HG02885 (cell line): ENCODE data around the gene SCUBE3.

Experiments
- ATAC-seq: cut with Tn5 transposase; IDR thresholded peaks from one replicate; pipeline ENCODE4 v1.9.1; 2021; ENCODE audit warnings: mild to moderate bottlenecking; ENCODE audit not compliant: unreplicated experiment, poor library complexity

Gene SCUBE3

DNA sequence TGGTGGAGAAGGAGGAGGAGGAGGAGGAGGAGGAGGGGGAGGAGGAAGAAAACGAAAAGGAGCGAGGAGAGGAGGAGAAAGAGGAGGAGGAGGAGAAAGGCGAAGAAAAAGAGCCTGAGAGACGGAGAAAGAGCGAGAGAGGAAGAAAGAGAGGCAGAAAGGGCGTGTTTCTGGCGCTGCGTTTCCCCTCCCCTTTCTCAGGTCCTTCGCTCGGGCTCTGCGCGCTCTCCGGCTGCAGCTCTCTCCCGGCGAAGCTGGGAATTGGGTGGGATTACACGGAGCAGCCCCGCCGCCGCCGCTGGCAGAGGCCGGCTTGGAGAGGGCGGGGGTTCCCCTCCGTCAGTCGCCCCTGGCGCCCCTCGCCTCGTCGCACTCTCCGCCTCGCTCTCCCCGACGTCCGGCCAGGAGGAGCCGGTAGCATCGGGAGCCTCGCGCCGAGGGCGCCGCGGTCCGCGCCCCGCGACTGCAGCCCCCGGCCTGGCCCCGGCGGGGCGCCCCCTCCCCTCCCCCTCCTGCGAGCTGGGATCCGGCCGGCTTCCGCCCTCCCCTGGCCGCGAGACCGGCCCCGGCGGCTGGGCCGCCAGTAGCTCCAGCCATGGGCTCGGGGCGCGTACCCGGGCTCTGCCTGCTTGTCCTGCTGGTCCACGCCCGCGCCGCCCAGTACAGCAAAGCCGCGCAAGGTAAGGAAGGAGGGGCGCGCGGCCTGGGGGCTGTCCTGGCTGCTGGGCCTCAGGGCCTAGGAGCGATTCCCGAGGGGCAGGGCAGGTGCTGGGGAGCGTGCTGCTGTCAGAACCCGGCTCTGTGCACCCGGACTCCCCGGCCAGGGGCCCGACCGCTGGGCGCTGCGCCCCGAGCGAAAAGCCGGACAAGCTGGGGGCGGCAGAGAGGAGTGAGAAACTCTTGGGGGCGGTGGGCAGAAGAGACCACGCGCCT, at the start of gene SCUBE3:
TSS of gene SCUBE3 (plus strand) at position 133 of the 933 bp plus-strand sequence. CDS start at position 596, 463 bp downstream.
- no peak for ATAC-seq

DNA sequence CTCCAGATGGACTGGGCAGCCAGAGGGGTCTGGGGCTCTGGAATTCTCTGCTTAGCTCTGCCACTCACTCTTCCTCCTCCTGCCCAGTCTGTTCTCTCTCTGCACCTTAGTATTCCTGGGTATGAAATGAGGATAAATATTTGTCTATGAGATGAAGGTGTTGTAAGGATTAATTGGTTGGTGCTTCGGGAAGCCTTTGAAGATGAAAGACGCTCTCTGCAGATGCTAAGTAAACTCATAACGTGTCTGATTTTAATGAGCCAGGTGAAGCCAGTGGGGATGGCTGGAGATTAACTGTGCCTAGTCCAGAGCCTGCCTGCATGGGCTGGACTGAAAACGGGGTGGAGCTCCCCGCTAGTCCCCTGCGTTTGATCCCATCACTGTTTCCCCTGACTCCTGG, 49.5 kb upstream of the SCUBE3 start:
- ATAC-seq = no peak

DNA sequence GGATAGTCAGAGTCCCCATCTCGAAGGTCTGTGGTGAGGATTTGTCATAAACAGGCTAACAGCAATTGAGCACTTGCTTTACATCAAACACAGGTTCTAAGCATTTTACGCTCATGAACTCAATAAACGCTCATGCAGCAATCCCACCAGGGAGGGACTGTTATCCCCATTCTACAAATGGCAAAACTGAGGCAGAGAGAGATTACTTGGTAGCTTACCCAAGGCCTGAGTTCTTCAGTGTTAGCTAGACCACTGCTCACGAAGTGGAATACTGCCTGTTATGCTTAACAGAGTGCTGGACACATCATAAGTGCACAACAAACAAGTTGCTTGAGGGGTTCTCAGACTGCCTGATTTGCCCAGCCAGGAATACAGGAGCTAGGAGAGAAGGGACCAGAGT, 48.9 kb upstream of the SCUBE3 start:
- ATAC-seq = no peak

DNA sequence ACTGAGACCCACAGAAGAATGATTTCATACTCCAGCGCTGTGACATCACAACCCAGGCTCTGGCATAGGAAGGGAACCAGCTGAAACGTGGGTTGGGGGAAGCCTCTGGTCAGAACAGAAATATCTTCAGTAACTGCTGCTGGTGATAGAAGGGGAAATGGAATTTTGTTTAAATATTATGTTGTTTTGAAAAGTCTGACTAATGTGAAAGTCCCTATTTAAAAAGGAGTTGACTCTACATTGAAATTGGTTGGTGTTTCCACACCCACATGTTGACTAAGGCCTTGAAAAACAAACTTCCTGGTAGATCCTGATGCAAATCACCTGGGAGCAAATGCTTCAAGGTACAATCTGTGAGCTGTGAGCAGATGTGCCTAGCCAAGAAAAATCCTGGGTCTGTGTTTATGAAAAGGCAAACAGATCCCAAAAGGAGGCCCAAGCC, 48.1 kb upstream of the SCUBE3 start:
- ATAC-seq = no peak

DNA sequence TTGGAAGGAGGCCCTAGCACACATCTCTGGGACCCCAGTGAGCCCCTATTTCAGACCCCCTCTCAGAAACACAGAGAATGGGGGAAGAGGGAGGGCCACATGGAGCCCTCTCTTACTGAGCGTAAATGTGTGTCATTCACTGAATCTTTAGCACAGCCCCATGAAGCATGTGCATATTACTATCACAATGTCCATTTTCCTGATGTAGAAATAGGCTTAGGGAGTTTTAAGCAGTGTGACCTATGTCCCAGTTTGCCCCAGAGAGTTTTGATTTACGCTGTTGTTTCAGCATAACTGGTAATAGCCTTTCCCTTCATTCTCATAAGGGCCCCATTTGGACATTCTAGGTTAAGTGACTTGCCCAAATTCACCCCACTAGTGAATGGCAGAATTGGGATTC, 47.6 kb upstream of the SCUBE3 start:
- no peak for ATAC-seq

DNA sequence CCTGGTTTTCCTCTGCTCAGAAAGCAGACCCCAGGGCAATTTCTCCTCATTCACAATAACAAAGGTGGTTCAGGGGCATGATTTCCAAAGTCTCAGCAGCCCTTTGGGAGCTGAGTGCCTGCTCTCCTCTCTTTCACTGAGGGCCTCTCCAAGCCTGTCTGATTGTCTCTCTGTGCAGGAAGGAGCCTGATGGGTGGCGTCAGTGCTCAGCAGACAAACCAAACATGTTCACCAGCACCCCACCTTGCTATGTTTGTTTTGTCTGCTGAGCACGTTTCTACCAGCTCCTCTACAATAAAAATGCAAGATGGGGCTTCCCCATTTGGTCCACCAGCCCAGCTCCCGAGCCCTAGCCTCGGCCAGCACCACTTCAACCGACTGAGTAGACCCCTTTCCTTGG, 47.2 kb upstream of the SCUBE3 start:
- no peak for ATAC-seq

DNA sequence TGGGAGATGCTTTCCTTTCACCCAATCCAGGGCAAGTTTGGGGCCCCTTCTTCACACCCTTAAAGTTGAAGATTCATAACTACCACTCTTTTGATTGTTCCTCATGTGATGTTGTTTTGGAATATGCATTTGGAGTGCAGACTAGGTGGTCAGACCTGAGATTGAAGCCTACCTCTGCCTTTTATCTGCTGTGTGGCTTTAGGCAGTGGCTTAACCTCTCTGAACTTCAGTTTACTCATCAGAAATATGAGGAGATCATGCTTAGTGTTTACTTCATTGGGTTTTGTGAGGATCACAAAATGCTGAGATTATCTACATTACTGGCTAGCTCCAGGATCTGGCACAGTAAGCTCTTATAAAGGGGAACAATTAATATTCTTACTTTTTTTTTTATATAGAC, 46.3 kb upstream of the SCUBE3 start:
- ATAC-seq = no peak

DNA sequence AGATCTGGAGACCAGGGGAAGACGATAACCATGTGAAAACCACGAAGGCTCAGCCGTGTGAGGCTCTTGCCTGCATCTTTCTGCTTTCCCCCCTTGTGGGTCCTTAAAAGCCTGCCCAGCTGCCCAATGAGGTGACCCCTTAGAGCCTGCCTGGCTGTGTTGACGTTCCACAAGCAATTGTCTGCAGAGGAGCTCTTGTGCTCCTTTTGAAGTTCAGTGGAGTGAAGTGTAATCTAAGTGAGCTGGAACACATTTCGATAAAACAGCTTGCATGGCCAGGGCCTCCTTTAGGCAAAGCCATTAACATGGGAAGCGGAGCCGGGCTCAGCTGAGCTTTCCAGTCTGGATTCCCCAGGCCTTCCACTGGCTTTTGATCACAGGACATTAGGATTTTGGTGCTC, 45.3 kb upstream of the SCUBE3 start:
- ATAC-seq = no peak

DNA sequence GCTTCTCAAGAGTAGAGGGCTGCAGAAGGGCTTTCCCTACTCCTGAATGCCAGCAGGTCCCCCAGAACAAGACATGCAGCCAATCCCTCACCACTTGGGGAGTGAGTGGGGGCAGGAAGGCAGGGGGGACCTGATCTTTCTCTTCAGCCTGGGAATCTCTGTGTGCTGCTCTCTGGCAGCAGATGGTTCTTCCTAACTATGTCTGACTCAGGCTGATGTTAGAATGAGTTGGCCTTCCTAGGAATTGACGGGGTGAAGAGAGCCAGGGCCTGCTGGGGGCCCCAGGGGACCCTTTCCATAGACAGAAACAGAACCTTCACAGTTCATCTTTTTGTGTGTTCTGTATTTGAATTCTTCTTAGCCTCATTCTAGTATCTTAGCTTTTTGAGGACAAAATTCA, 43.6 kb upstream of the SCUBE3 start:
- ATAC-seq = no peak

DNA sequence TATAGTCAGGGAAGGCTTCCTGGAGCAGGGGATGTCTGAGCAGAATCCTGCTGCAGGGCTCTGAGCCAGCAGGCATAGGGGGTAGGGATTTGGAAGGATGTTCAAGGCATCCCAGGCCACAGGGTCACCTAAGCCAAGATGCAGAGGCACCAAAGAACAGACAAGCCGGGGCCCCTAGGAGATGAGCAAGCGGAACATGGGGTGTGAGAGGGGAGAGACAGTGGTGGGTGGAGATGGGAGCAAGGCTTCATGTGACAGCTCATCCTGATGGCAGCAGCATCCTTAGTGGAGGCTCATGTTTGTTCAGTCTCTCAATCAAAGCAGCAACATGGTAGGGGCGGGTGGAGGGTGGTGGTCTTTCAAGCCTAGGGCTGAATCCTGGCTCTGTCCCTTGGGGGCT, 42.9 kb upstream of the SCUBE3 start:
- no peak for ATAC-seq

DNA sequence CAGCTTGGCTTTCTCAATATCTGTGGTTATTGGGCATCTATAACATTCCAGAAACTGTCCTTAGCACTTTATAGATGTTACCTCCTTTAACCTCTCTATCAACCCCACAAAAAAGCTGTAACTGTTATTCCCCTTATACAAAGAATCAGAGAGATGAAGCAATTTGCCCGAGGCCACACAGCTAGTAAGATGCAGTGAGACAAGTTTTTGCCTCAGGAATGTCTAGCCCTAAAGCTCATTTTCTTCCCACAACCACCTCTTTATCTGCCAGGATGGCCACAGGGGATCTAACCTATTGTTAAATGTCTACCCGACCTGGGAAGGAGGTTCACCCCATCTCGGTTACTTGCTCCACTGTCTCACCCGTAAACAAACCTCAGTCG, 40.7 kb upstream of the SCUBE3 start:
- ATAC-seq = no peak

DNA sequence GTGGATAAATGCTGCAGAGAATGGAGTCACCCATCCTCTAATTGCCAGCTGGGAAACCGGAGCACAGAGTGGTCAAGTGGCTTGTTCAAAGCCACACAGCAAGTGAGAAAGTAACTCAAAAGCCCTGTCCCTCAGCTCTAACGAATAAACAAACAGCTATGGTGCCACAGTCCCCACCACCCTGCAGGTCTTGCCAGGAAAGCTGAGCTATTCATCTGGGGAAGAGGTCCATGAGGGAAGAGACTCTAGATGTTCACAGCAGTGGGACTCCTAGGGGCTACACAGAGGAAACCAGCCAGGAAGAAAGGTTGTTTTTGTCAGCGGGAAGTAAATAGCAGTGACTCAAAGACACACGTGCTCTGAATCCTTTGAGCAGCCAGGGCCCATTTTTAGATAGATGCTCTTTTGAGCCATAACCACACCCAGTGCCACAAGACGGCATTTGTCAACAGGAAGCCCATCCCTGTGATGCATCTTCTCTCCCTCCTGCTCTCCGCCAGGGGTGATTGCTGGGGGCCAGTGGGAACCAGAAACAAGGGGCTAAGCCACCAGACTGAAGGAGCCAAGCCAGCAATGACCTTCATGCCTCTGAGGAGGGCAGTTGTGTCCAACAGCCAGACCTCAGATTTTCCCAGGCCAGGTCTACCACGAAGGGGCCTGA, 40.2 kb upstream of the SCUBE3 start:
- ATAC-seq = no peak

DNA sequence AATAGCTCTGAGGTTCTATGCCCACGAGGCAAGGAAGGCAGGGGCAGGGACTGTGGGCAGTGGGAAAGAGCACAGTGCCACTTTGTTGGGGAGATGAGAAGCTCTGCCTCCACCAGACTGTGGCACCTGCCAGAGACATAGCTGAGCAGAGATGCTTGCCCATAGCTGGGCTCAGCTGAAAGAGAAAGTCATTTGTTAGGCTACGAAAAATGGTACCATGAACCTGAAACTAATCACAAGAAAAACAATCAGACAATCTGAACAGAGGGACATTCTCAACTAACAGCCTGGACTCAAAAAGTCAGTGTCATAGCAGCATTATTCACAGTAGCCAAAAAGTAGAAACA, 39.7 kb upstream of the SCUBE3 start:
- ATAC-seq = no peak

DNA sequence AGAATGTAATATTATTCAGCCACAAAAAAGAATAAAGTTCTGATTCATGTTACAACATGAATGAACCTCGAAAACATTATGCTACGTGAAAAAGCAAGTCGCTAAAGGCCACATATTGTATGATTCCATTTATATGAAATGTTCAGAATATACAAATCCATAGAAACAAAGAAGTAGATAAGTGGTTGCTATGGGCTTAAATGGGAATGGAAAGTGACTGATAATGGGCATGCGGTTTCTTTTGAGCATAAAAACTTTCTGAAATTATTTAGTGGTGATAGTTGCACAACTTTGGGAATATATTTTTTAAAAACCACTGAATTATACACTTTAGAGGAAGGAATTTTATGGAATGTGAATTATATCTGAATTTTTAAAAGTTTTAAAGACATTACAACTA, 39.3 kb upstream of the SCUBE3 start:
- no peak for ATAC-seq

DNA sequence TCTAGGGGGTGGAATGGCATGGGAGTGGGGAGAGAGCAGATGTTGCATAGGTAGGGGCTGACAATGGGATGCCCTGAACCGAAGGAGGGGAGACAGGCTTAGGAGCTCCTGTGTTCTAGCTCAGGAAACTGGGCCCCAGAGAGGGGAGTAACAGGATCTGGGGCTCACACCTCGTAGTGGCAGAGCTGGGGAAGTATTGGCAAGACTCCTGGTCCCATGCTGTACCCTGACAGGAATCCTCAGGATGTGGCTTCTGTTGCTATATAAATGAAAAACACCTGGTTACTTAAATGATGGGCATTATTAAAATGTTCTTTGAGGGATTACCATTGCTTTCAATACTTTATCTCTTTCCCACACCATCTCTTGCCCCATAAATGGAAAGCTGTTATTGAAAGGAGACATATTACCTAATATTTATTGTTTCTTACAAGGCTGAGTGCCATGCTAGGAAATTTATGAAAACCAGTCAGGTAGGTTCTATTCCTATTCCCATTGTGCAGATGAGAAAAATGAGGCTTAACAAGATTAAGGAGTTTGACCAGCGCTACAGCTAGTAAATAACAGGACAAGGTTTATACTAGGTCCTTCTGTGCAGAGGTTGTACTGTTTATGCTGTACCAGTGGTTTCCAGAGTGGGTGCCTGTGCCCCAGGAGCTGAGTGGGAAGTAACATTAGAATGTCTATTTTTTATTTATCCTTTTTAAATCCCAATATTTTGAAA, 37.3 kb upstream of the SCUBE3 start:
- no peak for ATAC-seq

DNA sequence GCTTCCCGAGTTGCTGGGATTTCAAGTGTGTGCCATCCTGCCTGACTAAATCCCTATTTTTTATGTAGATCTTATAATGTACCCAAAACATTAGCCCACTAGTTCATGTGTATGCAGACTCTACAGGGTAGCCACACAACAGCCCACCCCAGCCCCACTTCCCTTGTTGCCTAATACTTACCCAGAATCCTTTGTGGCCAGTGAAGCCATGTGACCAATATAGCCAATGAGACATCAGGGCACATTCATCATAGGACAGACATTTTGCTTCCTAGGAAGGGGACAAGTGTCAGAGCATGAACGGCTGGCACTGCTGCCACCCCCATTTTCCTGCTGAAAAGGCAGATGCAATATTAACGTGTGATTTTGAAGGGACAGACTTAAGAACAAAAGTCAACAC, 36.6 kb upstream of the SCUBE3 start:
- ATAC-seq = no peak

DNA sequence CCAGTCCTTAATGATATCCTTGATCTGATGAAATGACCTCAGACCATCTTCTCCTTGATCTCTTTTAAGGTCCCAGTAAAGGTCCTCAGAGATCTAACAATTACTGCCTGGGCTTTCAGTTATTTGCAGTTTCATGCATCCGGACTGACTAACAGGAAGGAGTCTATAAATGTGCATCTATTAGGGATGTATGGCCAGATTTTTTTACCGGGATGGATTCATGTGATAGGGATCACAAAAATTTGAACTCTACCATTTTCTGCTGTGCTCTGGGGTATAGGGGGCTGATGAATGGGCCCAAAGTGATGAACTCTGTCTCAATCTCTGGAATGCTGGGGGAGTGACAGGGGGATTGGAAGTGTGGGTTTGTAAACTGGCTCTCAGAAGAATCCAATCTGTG, 36.2 kb upstream of the SCUBE3 start:
- ATAC-seq = no peak

DNA sequence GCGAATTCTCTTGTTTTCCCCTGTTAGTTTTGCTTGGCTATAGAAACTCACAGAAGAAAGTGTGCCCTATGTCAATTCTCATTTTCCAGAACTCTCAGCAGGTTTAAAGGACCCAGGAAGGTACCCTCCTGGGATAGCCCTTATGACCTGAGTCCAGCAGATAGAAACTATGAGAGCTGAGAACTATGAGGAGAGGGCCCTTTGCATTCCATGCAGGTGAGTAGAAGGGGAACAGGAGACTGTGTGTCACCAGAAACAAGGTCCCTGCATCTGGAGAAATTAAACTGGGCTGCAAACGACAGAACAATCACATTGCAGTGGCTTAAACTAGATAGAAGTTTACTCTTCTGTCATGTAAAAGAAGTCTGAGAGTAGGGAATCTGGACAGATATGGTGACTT, 35.7 kb upstream of the SCUBE3 start:
- no peak for ATAC-seq

DNA sequence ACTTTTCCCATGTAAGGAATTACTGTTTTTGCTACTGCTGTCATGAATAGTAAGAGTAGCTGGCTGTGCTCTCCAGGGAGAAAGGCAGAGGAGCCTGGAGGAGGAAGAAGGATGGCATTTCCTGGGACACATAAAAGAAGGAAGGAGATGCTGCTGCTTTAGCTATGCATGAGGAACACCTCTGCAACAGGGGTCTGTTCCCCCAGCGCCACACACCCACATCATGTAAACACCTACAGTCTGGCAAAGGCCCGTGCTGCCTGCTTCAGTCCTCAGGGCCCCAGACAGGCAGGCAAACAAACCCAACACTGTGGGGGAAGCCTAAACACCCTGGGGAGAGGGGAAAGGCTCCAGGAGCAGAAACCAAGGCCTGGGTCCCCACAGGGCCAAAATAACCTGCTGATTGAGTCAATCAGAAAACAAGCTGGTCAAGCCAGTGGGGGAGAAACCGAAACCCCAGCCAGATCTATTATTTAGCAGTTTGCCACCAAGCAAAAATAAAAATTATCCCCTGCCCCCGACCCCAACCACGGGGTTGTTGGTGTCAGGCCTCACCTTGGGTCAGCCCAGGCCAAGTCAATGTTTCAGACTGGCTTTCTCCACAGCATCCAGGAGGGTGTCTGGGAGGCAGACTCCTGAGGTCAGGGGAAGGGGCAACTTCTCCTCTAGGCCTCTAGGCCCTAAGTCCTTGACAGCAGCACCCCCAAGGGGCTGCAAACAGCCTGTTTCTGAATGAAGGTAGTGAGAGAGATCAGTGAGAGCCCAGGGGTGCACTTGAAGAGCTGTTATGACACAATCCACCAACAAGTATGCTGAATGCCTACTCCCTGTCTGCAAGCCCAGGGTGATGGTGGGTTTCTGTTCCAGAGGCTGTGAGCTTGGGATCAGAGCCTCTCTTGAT, 34.6 kb upstream of the SCUBE3 start:
- no peak for ATAC-seq

DNA sequence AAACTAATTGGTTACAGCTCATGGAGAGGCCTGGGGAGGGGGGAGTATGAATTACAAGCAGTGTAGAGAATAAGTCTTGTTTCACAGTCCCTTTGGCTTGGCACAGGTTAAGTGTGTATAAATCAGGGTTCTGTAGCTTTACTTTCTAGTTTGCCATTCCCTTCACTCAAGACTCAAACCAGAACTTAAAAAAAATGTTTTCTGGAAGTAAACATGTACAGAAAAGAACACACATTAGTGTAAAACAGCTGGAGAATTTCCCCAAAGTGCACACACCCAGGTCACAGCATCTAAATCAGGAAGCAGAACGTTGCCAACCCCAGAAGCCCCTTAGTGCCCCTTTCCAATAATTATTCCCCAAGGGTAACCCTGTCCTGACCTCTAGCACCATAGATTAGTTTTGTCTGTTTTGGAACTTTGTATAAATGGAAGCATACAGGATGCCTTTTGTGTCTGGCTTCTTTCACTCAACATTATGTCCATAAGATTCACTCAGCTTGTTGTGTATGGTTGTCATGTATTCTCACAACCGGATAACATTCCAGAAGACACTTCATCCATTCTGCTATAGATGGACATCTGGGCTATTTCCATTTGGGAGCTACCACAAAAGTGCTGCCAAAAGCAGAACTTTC, 33.7 kb upstream of the SCUBE3 start:
- no peak for ATAC-seq
